ENCODE results near the gene P2RY6.
A peak's percentile ranks its signal among the peaks of the same experiment; 100 is the strongest.

Gene P2RY6

DNA sequence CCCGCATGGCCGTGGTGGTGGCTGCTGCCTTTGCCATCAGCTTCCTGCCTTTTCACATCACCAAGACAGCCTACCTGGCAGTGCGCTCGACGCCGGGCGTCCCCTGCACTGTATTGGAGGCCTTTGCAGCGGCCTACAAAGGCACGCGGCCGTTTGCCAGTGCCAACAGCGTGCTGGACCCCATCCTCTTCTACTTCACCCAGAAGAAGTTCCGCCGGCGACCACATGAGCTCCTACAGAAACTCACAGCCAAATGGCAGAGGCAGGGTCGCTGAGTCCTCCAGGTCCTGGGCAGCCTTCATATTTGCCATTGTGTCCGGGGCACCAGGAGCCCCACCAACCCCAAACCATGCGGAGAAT, 25.1 kb downstream of the P2RY6 start:
- ATAC-seq (ENCODE audit: low read depth) (no peak), DNase-seq (ENCODE audit: low spot score in 2 of 2) (no peak)
- H3K4me1 Mint-ChIP-seq = peaks cover 4% of the 10 kb centered on the region
- no peaks in the 10 kb centered on the region for H3K9me3 Mint-ChIP-seq
- H3K27me3 Mint-ChIP-seq = peaks cover 15% of the 10 kb centered on the region
- no peak overlapping the region for H3K4me3 Mint-ChIP-seq
- no peak overlapping the region for H3K27ac Mint-ChIP-seq
- H3K36me3 Mint-ChIP-seq = no peaks in the 10 kb centered on the region

DNA sequence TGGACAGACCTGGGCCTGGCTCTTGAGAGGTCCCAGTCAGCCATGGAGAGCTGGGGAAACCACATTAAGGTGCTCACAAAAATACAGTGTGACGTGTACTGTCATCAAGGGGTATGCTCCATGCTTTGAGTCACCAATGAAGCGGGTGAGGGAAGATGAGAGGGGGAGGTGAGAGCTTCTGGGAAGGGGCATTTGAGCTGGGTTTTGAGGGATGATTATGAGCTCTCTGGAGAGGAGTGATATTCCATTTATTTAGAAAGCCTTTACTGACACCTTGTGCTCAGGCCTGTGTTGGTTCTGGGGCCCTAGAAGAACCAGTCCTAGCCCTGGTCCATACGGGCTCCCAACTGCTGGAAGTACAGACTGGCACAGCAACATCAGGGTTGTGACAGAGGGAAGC, 25.6 kb downstream of the P2RY6 start:
- no peaks in the 10 kb centered on the region for H3K9me3 Mint-ChIP-seq
- H3K27me3 Mint-ChIP-seq = peaks cover 16% of the 10 kb centered on the region
- no peak overlapping the region for H3K4me3 Mint-ChIP-seq
- DNase-seq (ENCODE audit: low spot score in 2 of 2) = no peak
- ATAC-seq (ENCODE audit: low read depth) = no peak
- no peaks in the 10 kb centered on the region for H3K36me3 Mint-ChIP-seq
- no peak overlapping the region for H3K27ac Mint-ChIP-seq
- H3K4me1 Mint-ChIP-seq = peaks cover 4% of the 10 kb centered on the region

- Mint-ChIP-seq H3K27ac (no peak overlapping the region), H3K27me3 (peaks cover 15% of the 10 kb centered on the region), H3K9me3 (no peaks in the 10 kb centered on the region), H3K4me3 (no peak overlapping the region), H3K36me3 (no peaks in the 10 kb centered on the region), H3K4me1 (peaks cover 4% of the 10 kb centered on the region)
- ATAC-seq (ENCODE audit: low read depth) = no peak
- DNase-seq (ENCODE audit: low spot score in 2 of 2) = no peak
These were observed 26.1 kb downstream of the P2RY6 start for GRCh38 chr11:73298233-73298632.

DNA sequence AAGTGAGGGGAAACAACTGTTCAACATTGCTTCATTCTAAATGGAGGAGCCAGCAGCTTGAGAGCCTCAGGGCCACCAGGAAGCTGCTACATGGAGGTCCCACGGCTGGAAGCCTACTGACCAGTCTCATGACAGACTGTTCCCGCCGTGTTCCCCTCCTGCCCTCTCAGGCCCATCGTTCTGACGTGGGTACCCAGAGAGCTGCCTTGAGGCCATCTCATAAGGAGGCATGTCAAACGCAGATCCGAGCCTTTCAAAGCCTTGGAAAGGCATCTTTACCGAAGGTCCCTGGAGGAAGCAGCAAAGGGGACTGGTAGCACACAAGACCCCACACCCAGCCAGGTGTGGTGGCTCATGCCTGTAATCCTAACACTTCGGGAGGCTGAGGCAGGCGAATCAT, 27.6 kb downstream of the P2RY6 start:
- DNase-seq (ENCODE audit: low spot score in 2 of 2) (no peak), ATAC-seq (ENCODE audit: low read depth) (no peak)
- Mint-ChIP-seq H3K27ac (no peak overlapping the region), H3K9me3 (no peaks in the 10 kb centered on the region), H3K4me3 (no peak overlapping the region), H3K4me1 (peaks cover 4% of the 10 kb centered on the region), H3K36me3 (no peaks in the 10 kb centered on the region), H3K27me3 (peaks cover 14% of the 10 kb centered on the region)

DNA sequence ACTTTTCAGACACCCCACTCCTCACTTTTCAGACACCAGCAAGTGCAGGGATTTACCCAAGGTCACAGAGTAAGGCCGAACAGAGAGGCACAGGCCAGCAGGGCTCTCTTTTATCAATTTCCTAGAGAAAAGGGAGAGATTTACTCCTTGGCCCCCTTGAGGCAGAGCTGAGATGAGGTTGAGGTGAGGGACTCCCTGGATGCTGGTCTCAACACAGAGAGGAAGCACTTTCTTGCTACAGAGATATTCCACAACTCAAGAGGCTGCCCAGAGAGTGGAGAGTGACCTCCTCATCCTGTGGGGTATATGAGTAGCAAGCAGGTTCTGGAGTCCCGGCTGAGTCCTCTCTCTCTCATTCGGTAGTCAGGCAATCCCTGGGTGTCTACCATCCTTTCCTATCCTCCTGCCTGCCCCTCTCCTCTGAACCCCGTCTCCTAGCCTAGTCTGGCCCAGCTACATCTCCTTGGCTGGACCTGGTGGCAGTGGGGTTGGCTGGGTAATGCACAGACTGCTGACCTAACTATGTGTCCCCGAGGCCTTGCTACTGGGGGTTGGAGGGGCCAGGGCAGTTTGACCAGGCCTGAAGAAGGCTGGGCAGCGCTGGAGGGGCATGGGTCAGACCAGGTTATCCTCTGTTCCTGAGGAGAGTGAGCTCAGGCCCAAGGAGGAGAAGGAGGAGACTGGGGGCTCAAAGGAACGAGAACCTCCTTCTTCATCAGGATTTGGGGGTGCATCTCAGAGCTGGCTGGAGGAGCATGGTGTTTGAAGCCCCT, 34.1 kb downstream of the P2RY6 start:
- Mint-ChIP-seq H3K27ac (no peak overlapping the region), H3K36me3 (no peaks in the 10 kb centered on the region), H3K27me3 (peaks cover 13% of the 10 kb centered on the region), H3K9me3 (no peaks in the 10 kb centered on the region), H3K4me1 (peaks cover 9% of the 10 kb centered on the region), H3K4me3 (peak overlapping the region; percentile 65)
- ATAC-seq (ENCODE audit: low read depth) (no peak), DNase-seq (ENCODE audit: low spot score in 2 of 2) (no peak)

DNA sequence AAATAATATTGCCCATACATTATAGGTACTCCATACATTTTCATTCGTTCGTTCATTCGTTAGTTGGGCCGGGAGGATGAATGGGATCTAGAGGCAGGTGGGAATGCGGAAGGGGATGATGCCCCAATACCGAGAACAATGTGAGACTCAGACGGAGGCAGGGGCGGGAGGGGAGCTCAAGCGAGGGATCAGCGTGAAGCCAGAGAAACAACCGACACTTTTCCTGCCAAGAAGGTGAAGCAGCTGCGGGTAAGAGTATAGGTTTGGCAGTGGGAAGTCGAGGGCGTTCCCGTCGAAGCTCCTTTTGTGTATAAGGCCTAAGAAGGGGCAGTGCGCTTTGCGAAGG, 34.8 kb downstream of the P2RY6 start:
- no peak for ATAC-seq (ENCODE audit: low read depth)
- Mint-ChIP-seq H3K9me3 (no peaks in the 10 kb centered on the region), H3K4me3 (peak overlapping the region; percentile 95), H3K27me3 (peaks cover 12% of the 10 kb centered on the region), H3K4me1 (peaks cover 9% of the 10 kb centered on the region), H3K27ac (peak overlapping the region; percentile 42), H3K36me3 (no peaks in the 10 kb centered on the region)
- DNase-seq (ENCODE audit: low spot score in 2 of 2) = no peak

- H3K9me3 Mint-ChIP-seq = no peaks in the 10 kb centered on the region
- no peaks in the 10 kb centered on the region for H3K36me3 Mint-ChIP-seq
- ATAC-seq (ENCODE audit: low read depth) (peak; percentile 74), DNase-seq (ENCODE audit: low spot score in 2 of 2) (peak; percentile 91 to 95)
- H3K4me3 Mint-ChIP-seq = peak overlapping the region; percentile 95
- H3K27me3 Mint-ChIP-seq = peaks cover 9% of the 10 kb centered on the region
- peaks cover 9% of the 10 kb centered on the region for H3K4me1 Mint-ChIP-seq
- peak overlapping the region; percentile 42 for H3K27ac Mint-ChIP-seq
These were observed 35.3 kb downstream of the P2RY6 start for GRCh38 chr11:73307323-73308002.

DNA sequence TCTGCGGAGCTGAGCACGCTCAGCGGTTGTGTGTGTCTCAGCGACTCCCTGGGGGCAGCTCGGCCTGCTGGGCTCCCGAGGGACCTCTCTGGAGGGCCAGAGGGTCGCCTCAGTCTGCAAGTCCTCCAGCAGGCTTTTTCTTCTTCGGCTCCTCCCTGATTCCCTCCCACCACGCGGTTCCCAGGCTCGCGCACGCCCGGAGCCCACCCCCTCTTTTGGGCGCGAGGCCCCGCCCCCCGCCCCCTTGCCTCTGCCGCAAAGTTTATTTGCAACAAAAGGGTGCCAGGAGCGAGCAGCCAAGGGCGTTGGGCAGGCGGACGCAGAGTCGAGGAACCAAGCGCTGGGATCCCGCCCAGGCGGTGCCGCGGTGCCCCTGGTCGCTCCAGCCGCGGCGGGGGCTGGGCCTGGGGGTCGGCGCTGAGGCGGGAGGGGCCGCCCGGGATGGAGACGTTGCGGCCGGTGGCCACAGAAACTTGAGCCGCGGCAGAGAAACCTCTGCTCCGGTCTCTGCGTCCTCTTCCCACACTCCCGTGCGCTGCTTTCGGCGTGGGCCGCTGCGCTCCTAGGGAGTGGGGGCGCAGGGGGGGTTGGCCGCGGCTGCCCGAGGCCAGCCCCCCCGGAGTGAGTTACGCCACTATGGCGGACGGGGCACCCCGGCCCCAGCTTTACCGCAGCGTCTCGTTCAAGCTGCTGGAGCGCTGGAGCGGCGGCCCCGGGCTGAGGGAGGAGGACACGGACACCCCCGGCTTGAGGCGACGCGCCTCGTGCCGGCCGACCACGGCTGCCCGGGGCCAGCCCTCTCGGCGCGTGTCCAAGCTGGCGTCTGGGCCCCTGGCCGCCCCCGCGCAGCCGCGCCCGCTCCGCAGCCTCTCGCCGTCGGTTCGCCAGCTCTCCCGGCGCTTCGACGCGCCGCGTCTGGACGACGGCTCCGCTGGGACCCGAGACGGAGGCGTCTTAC, 36.1 kb downstream of the P2RY6 start, which contains the start of gene ARHGEF17:
Gene ARHGEF17, plus strand, starts transcription at position 274 of the 958 bp plus-strand sequence. Its CDS starts 363 bp downstream, at position 637.
- Mint-ChIP-seq H3K27me3 (peaks cover 7% of the 10 kb centered on the region), H3K4me1 (peaks cover 9% of the 10 kb centered on the region), H3K9me3 (no peaks in the 10 kb centered on the region), H3K4me3 (peak within 1 kb of the TSS; percentile 95), H3K36me3 (no peaks in the 10 kb centered on the region), H3K27ac (peak within 1 kb of the TSS; percentile 42)
- peak in 1 of 2 donors; percentile 53 for DNase-seq (ENCODE audit: low spot score in 2 of 2)
- ATAC-seq (ENCODE audit: low read depth) = peak; percentile 25

- Mint-ChIP-seq H3K4me1 (peaks cover 13% of the 10 kb centered on the region), H3K4me3 (peak overlapping the region; percentile 37), H3K36me3 (no peaks in the 10 kb centered on the region), H3K27ac (no peak overlapping the region), H3K27me3 (peaks cover 6% of the 10 kb centered on the region), H3K9me3 (no peaks in the 10 kb centered on the region)
- DNase-seq (ENCODE audit: low spot score in 2 of 2) = no peak
- no peak for ATAC-seq (ENCODE audit: low read depth)
These were observed 37.1 kb downstream of the P2RY6 start for GRCh38 chr11:73308961-73309919.

DNA sequence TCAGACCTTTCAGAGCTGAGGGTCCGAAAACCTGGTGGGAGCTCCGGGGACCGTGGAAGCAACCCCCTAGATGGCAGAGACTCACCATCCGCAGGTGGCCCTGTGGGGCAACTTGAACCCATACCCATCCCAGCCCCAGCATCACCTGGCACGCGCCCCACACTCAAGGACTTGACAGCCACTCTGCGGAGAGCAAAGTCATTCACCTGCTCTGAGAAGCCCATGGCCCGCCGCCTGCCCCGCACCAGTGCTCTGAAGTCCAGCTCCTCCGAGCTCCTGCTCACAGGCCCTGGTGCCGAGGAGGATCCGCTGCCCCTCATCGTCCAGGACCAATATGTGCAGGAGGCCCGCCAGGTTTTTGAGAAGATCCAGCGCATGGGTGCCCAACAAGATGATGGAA, 37.9 kb downstream of the P2RY6 start:
- DNase-seq (ENCODE audit: low spot score in 2 of 2) (no peak), ATAC-seq (ENCODE audit: low read depth) (no peak)
- Mint-ChIP-seq H3K4me1 (peaks cover 13% of the 10 kb centered on the region), H3K36me3 (no peaks in the 10 kb centered on the region), H3K27me3 (peaks cover 5% of the 10 kb centered on the region), H3K4me3 (no peak overlapping the region), H3K27ac (no peak overlapping the region), H3K9me3 (no peaks in the 10 kb centered on the region)

DNA sequence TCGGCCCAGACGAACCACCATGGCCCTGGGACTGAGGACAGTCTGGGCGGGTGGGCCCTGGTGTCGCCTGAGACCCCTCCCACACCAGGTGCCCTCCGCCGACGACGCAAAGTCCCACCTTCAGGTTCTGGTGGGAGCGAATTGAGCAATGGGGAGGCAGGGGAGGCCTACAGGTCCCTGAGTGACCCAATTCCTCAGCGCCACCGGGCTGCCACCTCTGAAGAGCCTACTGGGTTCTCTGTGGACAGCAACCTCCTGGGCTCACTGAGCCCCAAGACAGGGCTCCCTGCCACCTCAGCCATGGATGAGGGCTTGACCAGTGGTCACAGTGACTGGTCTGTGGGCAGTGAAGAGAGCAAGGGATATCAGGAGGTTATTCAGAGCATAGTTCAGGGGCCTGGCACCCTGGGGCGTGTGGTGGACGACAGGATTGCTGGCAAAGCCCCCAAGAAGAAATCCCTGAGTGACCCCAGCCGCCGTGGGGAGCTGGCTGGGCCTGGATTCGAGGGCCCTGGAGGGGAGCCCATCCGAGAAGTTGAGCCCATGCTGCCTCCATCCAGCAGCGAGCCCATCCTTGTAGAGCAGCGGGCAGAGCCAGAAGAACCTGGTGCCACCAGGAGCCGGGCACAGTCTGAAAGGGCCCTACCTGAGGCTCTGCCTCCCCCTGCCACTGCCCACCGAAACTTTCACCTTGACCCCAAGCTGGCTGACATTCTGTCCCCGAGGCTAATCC, 38.7 kb downstream of the P2RY6 start:
- DNase-seq (ENCODE audit: low spot score in 2 of 2) (no peak), ATAC-seq (ENCODE audit: low read depth) (no peak)
- H3K27me3 Mint-ChIP-seq = peaks cover 5% of the 10 kb centered on the region
- peaks cover 13% of the 10 kb centered on the region for H3K4me1 Mint-ChIP-seq
- H3K4me3 Mint-ChIP-seq = no peak overlapping the region
- H3K9me3 Mint-ChIP-seq = no peaks in the 10 kb centered on the region
- no peak overlapping the region for H3K27ac Mint-ChIP-seq
- no peaks in the 10 kb centered on the region for H3K36me3 Mint-ChIP-seq

- no peak for DNase-seq (ENCODE audit: low spot score in 2 of 2)
- Mint-ChIP-seq H3K27me3 (peaks cover 5% of the 10 kb centered on the region), H3K4me3 (no peak overlapping the region), H3K9me3 (no peaks in the 10 kb centered on the region), H3K36me3 (no peaks in the 10 kb centered on the region), H3K27ac (no peak overlapping the region), H3K4me1 (peaks cover 10% of the 10 kb centered on the region)
- no peak for ATAC-seq (ENCODE audit: low read depth)
These were observed 39.3 kb downstream of the P2RY6 start for GRCh38 chr11:73311394-73311869.
